HFF-Myc (cell line): Measurements from ENCODE around the gene DAP.
A peak's percentile ranks its signal among the peaks of the same experiment; 100 is the strongest.

ENCODE experiments used
- DNase-seq: peaks from one replicate; pipeline ENCODE4 v3.0.0-alpha.2; 2011; ENCODE audit warnings: low read depth; ENCODE audit errors: extremely low read depth
- H3K4me3 ChIP-seq: replicated peaks from 2 replicates; pipeline ENCODE4 v1.5.1; 2011; ENCODE audit warnings: low read depth, mild to moderate bottlenecking, control low read depth, low read length
- TF ChIP-seq, protein P1 (sequence below): IDR thresholded peaks from 2 replicates; pipeline ENCODE4 v1.5.1; 2012; ENCODE audit warnings: mild to moderate bottlenecking, low read depth, low read length, control low read depth; ENCODE audit errors: missing control alignments

Gene DAP

DNA sequence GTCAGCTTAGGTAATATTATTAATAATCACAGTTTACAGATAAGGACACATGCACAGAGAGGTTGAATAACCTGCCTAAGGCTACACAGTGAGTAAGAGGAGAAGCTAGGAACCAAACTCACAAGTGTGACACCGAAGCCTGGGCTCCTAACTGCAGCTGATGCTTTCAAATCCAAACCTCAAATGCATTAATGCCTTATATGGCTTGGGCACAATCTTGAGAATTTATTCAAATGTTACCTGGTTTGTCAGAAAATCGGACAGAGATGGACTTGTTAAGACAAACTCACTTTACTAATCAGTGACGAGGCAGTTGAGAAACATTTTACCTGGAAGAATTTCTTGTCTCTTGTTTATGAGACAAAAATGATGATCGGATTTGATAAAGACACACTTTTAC, 54.7 kb downstream of the DAP start:
- no peak overlapping the region for H3K4me3 ChIP-seq
- no peak for DNase-seq
- TF ChIP-seq, protein P1, sequence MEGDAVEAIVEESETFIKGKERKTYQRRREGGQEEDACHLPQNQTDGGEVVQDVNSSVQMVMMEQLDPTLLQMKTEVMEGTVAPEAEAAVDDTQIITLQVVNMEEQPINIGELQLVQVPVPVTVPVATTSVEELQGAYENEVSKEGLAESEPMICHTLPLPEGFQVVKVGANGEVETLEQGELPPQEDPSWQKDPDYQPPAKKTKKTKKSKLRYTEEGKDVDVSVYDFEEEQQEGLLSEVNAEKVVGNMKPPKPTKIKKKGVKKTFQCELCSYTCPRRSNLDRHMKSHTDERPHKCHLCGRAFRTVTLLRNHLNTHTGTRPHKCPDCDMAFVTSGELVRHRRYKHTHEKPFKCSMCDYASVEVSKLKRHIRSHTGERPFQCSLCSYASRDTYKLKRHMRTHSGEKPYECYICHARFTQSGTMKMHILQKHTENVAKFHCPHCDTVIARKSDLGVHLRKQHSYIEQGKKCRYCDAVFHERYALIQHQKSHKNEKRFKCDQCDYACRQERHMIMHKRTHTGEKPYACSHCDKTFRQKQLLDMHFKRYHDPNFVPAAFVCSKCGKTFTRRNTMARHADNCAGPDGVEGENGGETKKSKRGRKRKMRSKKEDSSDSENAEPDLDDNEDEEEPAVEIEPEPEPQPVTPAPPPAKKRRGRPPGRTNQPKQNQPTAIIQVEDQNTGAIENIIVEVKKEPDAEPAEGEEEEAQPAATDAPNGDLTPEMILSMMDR, result no peak

DNA sequence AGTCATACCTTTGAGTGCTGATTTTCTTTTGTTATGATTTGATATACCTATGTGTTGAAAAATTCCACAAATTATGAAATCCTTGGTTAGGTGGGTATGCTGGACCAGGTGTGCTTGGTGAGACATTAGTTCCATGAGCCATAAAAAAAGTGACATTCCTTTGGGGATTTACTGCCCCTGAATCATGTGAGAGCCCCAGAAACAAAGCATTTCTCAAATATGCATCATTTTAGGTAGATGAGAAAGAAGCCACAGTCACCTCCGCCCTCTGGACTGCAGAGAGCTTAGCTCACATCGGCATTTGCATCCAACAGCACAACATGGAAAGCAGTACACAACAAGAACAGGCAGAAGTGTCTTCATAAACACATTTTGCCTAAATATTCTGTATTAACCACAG, 55.3 kb downstream of the DAP start:
- TF ChIP-seq, protein P1, result no peak
- no peak overlapping the region for H3K4me3 ChIP-seq
- DNase-seq, result no peak

DNA sequence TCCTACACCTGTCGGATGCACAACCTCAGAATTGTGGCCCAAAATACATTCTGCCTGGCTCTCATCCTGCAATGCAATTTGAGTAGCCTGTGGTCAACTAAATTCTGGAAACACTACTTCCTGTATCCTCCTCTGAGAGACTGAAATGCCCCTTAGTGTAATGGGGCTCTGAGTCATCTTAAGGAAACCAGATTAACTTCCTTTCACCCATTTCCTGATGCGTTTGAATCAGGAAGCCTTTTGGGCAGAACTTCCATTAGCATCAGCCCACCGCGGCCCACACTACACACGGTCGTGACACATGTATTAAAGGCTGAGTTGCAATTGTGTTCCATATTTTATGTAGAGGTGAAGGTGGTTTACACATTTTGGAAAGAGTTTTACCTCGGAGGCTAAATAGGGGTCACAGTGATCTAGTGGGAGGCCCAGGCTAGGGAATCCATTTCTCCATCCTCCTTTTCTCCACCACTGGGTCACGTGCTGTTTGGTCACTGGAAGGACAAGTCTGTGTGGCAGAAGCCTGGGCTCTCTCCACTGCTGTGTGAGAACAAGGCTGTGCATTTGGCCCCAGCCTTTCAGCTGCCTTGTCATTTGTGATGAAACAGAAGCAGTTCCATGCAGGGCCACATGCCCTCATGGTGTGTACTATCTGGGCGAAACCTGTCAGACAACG, 55.9 kb downstream of the DAP start:
- no peak overlapping the region for H3K4me3 ChIP-seq
- DNase-seq, result peak; percentile 75
- TF ChIP-seq, protein P1, result no peak

DNA sequence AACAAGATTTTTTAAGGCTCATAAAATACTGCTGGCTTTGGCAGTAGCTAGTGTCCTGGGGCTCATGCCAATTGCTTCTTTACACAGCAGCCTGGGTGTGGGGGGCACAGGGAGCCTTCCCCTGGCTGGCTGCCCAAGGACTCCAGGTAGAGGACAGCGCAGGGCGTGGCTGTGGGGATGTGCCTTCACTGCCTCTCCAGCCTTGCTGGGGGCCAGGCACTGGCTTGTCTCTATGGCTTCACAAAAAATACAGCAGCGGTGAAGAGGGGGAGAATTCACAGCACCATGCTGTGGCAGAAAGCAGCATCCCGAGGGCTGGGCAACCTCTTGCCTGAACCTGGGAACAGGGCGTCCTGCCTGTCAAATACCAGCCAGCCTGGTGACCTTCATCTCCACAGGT, 57.4 kb downstream of the DAP start:
- DNase-seq, result no peak

DNA sequence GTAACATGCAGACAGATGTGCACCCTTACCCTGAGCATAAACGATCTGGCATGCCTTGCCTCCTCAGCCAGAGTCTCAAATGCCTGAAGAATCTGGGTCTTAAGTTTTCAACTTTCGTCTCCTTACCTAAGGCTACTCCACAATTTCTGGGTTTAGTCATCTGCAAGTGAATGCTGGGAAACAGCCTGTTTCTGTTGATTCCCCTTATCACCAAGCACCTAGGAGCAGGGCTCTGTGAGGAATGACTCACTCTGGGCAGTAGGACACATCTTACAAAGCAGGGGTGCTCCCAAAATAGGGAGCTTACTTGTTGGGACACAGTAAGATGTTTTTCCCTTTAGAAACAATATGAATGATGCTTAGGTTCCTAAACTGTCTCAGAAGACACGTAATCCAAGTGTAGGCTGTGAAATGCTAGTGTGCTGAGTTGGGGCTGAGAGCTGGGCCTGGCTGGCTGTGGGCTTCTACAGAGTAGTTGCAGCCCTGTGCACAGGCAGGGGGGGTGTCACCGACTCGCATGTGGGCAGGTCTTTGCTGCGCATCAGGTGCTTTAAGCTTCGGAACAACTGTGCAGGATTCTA, 58.0 kb downstream of the DAP start:
- H3K4me3 ChIP-seq, result no peak overlapping the region
- TF ChIP-seq, protein P1, result no peak
- no peak for DNase-seq

More for the DNA sequence above, 57.4 kb downstream of the DAP start:
- TF ChIP-seq, protein P1, result no peak
- no peak overlapping the region for H3K4me3 ChIP-seq

DNA sequence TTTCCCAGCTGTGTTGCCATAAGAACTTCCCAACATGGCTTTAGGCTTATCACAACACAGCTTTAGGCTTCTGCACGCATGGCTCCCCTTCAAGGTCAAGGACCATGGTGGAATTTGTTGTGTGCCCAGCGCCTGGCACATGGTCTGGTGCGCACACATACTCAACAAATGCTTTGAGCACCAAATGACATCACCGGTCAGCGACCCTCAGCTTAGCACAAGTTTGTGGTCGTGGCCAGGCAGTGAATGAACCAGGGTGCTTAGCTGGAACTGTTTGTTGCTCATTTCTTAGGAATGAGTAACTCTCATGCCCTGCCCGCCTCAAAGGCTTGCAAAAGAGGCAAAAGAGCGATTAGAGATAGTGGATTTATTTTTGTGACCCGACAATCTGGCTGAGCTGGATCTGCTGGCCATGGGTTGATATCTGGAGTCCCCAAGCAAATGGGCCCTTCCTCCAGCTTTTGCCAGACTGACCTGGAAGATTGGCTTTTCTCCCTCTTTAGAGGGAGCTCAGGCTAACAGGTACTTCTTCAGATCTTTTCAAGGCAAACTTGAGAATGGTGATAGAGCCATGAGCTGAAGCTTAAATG, 58.9 kb downstream of the DAP start:
- no peak overlapping the region for H3K4me3 ChIP-seq
- TF ChIP-seq, protein P1, result no peak
- no peak for DNase-seq

DNA sequence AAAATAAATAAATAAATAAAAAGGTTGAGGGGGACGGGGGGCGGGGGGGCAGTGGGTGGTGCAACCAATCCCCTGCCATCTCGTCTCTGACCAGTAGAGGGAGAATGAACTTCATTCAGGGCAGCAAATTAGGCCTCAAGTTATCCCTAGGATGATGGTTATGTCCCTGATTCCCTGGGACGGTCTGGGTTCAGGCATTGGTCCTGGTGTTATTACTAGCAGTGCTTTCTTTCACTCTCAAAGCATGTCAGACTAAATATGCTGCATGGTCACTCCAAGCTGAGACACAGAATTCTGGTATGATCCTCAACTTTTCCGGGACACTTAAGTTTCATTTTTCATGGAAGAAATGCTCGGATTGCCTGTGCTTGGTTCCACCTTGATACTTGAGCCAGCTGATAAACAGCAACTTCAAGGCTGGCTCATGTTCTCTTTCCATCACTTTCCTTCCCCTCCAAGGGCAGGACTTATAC, 59.4 kb downstream of the DAP start:
- peak; percentile 36 for DNase-seq
- H3K4me3 ChIP-seq, result no peak overlapping the region
- TF ChIP-seq, protein P1, result peak; percentile 44
